Mononuclear cell (primary cell): ENCODE measurements around the gene LDLR. TPM values are rescaled to one million over a fixed set of nuclear protein-coding genes. Genes with fewer than 3 reads are reported as not detected.
"Not testable (repeated sequence)": the region's sequence is repeated elsewhere in the genome, so short reads cannot be mapped to it uniquely, and the experiment has no call there.

Experiments used
- H3K27me3 ChIP-seq: 2 replicates; pipeline ENCODE4 v1.6.0; 2011; ENCODE audit warnings: low read length, control low read depth; ENCODE audit not compliant: insufficient read depth
- H3K4me1 ChIP-seq: 2 replicates; pipeline ENCODE4 v1.5.1; 2011; ENCODE audit warnings: mild to moderate bottlenecking, low read length, control low read depth; ENCODE audit not compliant: insufficient read depth
- H3K4me3 ChIP-seq: 2 replicates; pipeline ENCODE4 v1.5.1; 2011; ENCODE audit warnings: mild to moderate bottlenecking, low read length, moderate library complexity
- H3K9me3 ChIP-seq: 2 replicates; pipeline ENCODE4 v1.5.1; 2011; ENCODE audit warnings: low read depth, mild to moderate bottlenecking, control low read depth, low read length
- total RNA-seq: library from RNA; depleted of rRNA; stranded (reverse); fragments of >200 nt; gene quantifications from one replicate; pipeline ENCODE4 v1.2.3, GENCODE V29; 2012

Gene LDLR
- total RNA-seq, 1 donor, result 58.1 TPM

- H3K9me3 ChIP-seq, result no peaks in the 10 kb centered on the region
- H3K4me3 ChIP-seq, result no peak overlapping the region
- peaks cover 7% of the 10 kb centered on the region for H3K4me1 ChIP-seq
- H3K27me3 ChIP-seq, result no peaks in the 10 kb centered on the region
Measured at GRCh38 chr19:11179716-11180297, 90.5 kb downstream of the LDLR start.

DNA sequence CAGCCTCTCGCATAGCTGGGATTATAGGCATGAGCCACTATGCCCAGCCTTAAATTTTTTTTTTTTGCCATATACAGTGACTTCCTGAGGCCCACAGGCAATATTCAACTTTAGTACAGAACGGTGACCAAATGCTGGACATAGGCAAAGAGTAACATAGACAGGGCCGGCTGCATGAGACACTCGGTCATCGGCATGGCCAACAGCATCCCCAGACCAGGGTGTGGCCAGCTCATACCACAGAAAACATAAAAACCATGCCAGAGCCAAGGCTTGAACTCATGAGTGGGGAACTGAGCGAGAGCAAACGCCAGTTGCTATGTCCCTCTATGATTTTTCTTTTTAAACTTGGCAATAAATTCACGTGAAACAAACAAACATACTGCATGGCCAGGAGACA is 91.1 kb downstream of the LDLR start:
- no peak overlapping the region for H3K4me3 ChIP-seq
- no peaks in the 10 kb centered on the region for H3K27me3 ChIP-seq
- peaks cover 7% of the 10 kb centered on the region for H3K4me1 ChIP-seq
- no peaks in the 10 kb centered on the region for H3K9me3 ChIP-seq

- not testable (repeated sequence) for H3K4me3 ChIP-seq, H3K27me3 ChIP-seq, H3K4me1 ChIP-seq
Measured at GRCh38 chr19:11180975-11181374, 91.7 kb downstream of the LDLR start.

DNA sequence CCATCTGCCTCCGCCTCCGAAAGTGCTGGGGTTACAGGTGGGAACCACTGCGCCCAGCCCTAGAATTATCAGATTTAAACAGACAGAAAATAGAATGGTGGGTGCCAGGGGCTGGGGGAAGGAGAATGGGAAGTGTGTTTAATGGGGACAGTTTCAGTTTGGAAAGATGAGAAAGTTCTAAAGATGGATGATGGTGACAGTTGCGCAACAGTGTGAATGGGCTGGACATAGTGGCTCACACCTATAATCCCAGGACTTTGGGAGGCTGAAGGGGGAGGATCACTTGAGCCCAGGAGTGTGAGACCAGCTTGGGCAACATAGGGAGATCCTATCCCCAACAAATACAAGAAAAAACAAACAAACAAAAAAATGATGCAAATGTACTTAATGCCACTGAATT is 92.2 kb downstream of the LDLR start:
- no peaks in the 10 kb centered on the region for H3K27me3 ChIP-seq
- H3K4me1 ChIP-seq, result peaks cover 7% of the 10 kb centered on the region
- H3K4me3 ChIP-seq, result no peak overlapping the region
- no peaks in the 10 kb centered on the region for H3K9me3 ChIP-seq

More at GRCh38 chr19:11180975-11181374, 91.7 kb downstream of the LDLR start:
- not testable (repeated sequence) for H3K9me3 ChIP-seq

Other genes with a start within 250 kb of the LDLR start
- gene C19orf38, start 241.0 kb upstream of the LDLR start, total RNA-seq, result 71.8 TPM
- gene CARM1, start 217.9 kb upstream of the LDLR start, total RNA-seq, result 9.0 TPM
- gene YIPF2, start 160.8 kb upstream of the LDLR start, total RNA-seq, result 11.9 TPM
- 29.3 TPM for gene TIMM29, start 160.7 kb upstream of the LDLR start, total RNA-seq
- 36.0 TPM for gene SMARCA4, start 128.4 kb upstream of the LDLR start, total RNA-seq
- 0.10 TPM for gene SPC24, start 66.3 kb downstream of the LDLR start, total RNA-seq
- 1.4 TPM for gene KANK2, start 108.1 kb downstream of the LDLR start, total RNA-seq
- gene ANGPTL8, start 150.2 kb downstream of the LDLR start, total RNA-seq, result not detected
- gene DOCK6, start 173.1 kb downstream of the LDLR start, total RNA-seq, result 0.10 TPM
- gene TSPAN16, start 206.7 kb downstream of the LDLR start, total RNA-seq, result not detected